Sigmoid colon (tissue), 7 donors: ENCODE measurements around the gene PPP1R2. TPM values are rescaled to one million over a fixed set of nuclear protein-coding genes. Genes with fewer than 3 reads are reported as not detected.
"Not testable (repeated sequence)": the region's sequence is repeated elsewhere in the genome, so short reads cannot be mapped to it uniquely, and the experiment has no call there.

ENCODE experiments used
- DNase-seq: peaks from one replicate; pipeline ENCODE4 v3.0.0-alpha.2; 2019
- H3K27ac ChIP-seq, 4 donors: fragments of 200-600 bp; sonication (generic); one replicate each; pipeline ENCODE4 v1.5.1; 2016 to 2019; ENCODE audit warnings: mild to moderate bottlenecking in 1 of 4
- H3K27me3 ChIP-seq, 3 donors: fragments of 200-600 bp; sonication (generic); one replicate each; pipeline ENCODE4 v1.5.1; 2019; ENCODE audit warnings: mild to moderate bottlenecking in 1 of 3
- H3K36me3 ChIP-seq, 4 donors: fragments of 200-600 bp; sonication (generic); one replicate each; pipeline ENCODE4 v1.5.1; 2016 to 2019
- H3K4me1 ChIP-seq, 4 donors: fragments of 200-600 bp; sonication (generic); one replicate each; pipeline ENCODE4 v1.5.1; 2017 to 2019
- H3K4me3 ChIP-seq, 4 donors: fragments of 200-600 bp; sonication (generic); one replicate each; pipeline ENCODE4 v1.5.1; 2017 to 2019; ENCODE audit warnings: mild to moderate bottlenecking in 2 of 4, moderate library complexity in 1 of 4
- H3K9me3 ChIP-seq, 4 donors: fragments of 200-600 bp in 3 of 4; sonication (generic) in 3 of 4; one replicate each; pipeline versions ENCODE4 v1.5.1 to v1.6.1; 2013 to 2019
- CTCF ChIP-seq, 4 experiments: fragments of 450-650 bp in 3 of 4; fragments of 200-600 bp in 1 of 4; IDR thresholded peaks; one replicate each; pipeline ENCODE4 v1.5.1; 2016 to 2019; ENCODE audit warnings: antibody characterized with exemption in 4 of 4, mild to moderate bottlenecking in 3 of 4, moderate library complexity in 2 of 4
- EP300 ChIP-seq, 4 donors: sonication (generic); formaldehyde crosslinking; IDR thresholded peaks; one replicate each; pipeline ENCODE4 v1.6.1; 2017; ENCODE audit warnings: antibody characterized with exemption in 4 of 4
- POLR2A ChIP-seq, 2 donors: fragments of 450-650 bp; IDR thresholded peaks; one replicate each; pipeline ENCODE4 v1.6.1; 2016; ENCODE audit warnings: antibody characterized with exemption in 2 of 2, mild to moderate bottlenecking in 2 of 2, moderate library complexity in 2 of 2
- POLR2AphosphoS5 ChIP-seq, 4 donors: sonication (generic); formaldehyde crosslinking; IDR thresholded peaks; one replicate each; pipeline ENCODE4 v1.6.1; 2017; ENCODE audit warnings: antibody characterized with exemption in 4 of 4
- WGBS, 2 donors: extraction: QIAGEN DNeasy Blood & Tissue Kit; methylation state at CpG; one replicate each; pipeline ENCODE4 v1.1.7; 2013; 5-methylcytosine and 5-hydroxymethylcytosine counted together
- intact Hi-C: fragments of 100-400 bp; cut with DNase I; formaldehyde crosslinking; loops from one replicate; pipeline ENCODE4 v1.15.1; 2023
- polyA plus RNA-seq, 3 donors: library from polyadenylated mRNA; stranded (reverse); fragments of 200-250 nt; gene quantifications; one replicate each; pipeline ENCODE4 v1.2.3, GENCODE V29; 2013
- total RNA-seq, 4 donors: library from RNA; depleted of rRNA; stranded (reverse); fragments of >200 nt; gene quantifications; one replicate each; pipeline ENCODE4 v1.1.0, GENCODE V29; 2016
- donor health status: healthy with polysubstance abuse.
- donor health status: Bipolar disorder and iron deficiency.
- donor health status: healthy.

Gene PPP1R2
- total and polyA plus RNA-seq, 7 donors: 30.6 to 126 (median 69.9) TPM

GRCh38 chr3:195517030-195517429 is 26.1 kb downstream of the PPP1R2 start:
- H3K4me3 ChIP-seq: no peak overlapping the region
- H3K36me3 ChIP-seq: peaks cover 4 to 45% (median 8%) of the 10 kb centered on the region in 4 donors
- 9 to 67% methylated on average over 1 of the region's 1 CpG for WGBS, 2 donors
- no peak overlapping the region for H3K27ac ChIP-seq
- intact Hi-C loops: no loop called here
- no peaks in the 10 kb centered on the region for H3K9me3 ChIP-seq
- no peaks in the 10 kb centered on the region for H3K27me3 ChIP-seq
- TF ChIP-seq POLR2AphosphoS5 (IDR thresholded peaks at IDR 0.05) (no peak), POLR2A (IDR thresholded peaks at IDR 0.05) (no peak), EP300 (IDR thresholded peaks at IDR 0.05) (no peak)
- DNase-seq: no peak
- peaks cover 0 to 10% (median 0%) of the 10 kb centered on the region in 4 donors for H3K4me1 ChIP-seq

- H3K4me3 ChIP-seq, DNase-seq, H3K4me1 ChIP-seq, intact Hi-C loops, H3K27me3 ChIP-seq, H3K27ac ChIP-seq, H3K9me3 ChIP-seq: not testable (repeated sequence)
- peaks cover 4 to 46% (median 8%) of the 10 kb centered on the region in 4 donors for H3K36me3 ChIP-seq
- WGBS, 2 donors: 96 to 97% methylated on average over 1 of the region's 1 CpG
Observed at GRCh38 chr3:195514610-195515235, 28.4 kb downstream of the PPP1R2 start.

- no peak for DNase-seq
- intact Hi-C loops: no loop called here
- Histone ChIP-seq H3K4me1 (peaks cover 0 to 9% (median 0%) of the 10 kb centered on the region in 4 donors), H3K27me3 (no peaks in the 10 kb centered on the region), H3K36me3 (peaks cover 2 to 48% (median 8%) of the 10 kb centered on the region in 4 donors), H3K9me3 (no peaks in the 10 kb centered on the region), H3K4me3 (no peak overlapping the region), H3K27ac (no peak overlapping the region)
- TF ChIP-seq POLR2A (IDR thresholded peaks at IDR 0.05): no peak
- TF ChIP-seq CTCF (IDR thresholded peaks at IDR 0.05): no peak
- no peak for TF ChIP-seq POLR2AphosphoS5 (IDR thresholded peaks at IDR 0.05)
- no peak for TF ChIP-seq EP300 (IDR thresholded peaks at IDR 0.05)
- WGBS, 2 donors: 93 to 95% methylated on average over 7 of the region's 7 CpGs
Observed at GRCh38 chr3:195512798-195513345, 30.3 kb downstream of the PPP1R2 start.

DNA sequence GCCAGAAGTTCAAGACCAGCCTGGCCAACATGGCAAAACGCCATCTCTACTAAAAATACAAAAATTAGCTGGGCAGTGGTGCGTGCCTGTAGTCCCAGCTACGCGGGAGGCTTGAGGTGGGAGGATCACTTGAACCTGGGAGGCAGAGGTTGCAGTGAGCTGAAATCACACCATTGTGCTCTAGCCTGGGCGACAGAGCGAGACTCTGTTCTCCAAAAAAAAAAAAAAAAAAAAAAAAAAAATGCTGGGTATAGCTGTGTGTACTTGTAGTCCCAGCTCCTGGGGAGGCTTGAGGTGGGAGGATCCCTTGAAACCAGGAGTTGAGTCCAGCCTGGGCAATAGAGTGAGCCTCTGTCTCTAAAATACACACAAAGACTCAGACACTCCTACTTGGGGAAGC is 32.0 kb downstream of the PPP1R2 start:
- no peak overlapping the region for H3K4me3 ChIP-seq
- H3K4me1 ChIP-seq: peaks cover 0 to 9% (median 0%) of the 10 kb centered on the region in 4 donors
- H3K27me3 ChIP-seq: no peaks in the 10 kb centered on the region
- DNase-seq: no peak
- H3K9me3 ChIP-seq: no peaks in the 10 kb centered on the region
- intact Hi-C loops: no loop called here
- no peak for TF ChIP-seq POLR2A (IDR thresholded peaks at IDR 0.05)
- no peak for TF ChIP-seq EP300 (IDR thresholded peaks at IDR 0.05)
- no peak overlapping the region for H3K27ac ChIP-seq
- WGBS, 2 donors: 97 to 98% methylated on average over 6 of the region's 6 CpGs
- H3K36me3 ChIP-seq: peaks cover 0 to 36% (median 6%) of the 10 kb centered on the region in 4 donors

- TF ChIP-seq EP300 (IDR thresholded peaks at IDR 0.05) (no peak), POLR2AphosphoS5 (IDR thresholded peaks at IDR 0.05) (no peak), CTCF (IDR thresholded peaks at IDR 0.05) (no peak), POLR2A (IDR thresholded peaks at IDR 0.05) (no peak)
- no peaks in the 10 kb centered on the region for H3K4me1 ChIP-seq
- intact Hi-C loops: no loop called here
- H3K9me3 ChIP-seq: no peaks in the 10 kb centered on the region
- no peak for DNase-seq
- WGBS, 2 donors: 87 to 93% methylated on average over 1 of the region's 1 CpG
- no peak overlapping the region for H3K27ac ChIP-seq
- H3K36me3 ChIP-seq: peaks cover 0 to 16% (median 2%) of the 10 kb centered on the region in 4 donors
- H3K4me3 ChIP-seq: no peak overlapping the region
- H3K27me3 ChIP-seq: no peaks in the 10 kb centered on the region
Observed at GRCh38 chr3:195508185-195508584, 34.9 kb downstream of the PPP1R2 start.

- 94 to 95% methylated on average over 3 of the region's 3 CpGs for WGBS, 2 donors
- no peak for DNase-seq
- no peak overlapping the region for H3K27ac ChIP-seq
Observed at GRCh38 chr3:195475614-195476013, 67.5 kb downstream of the PPP1R2 start.

GRCh38 chr3:195475116-195475515 is 68.0 kb downstream of the PPP1R2 start:
- H3K27ac ChIP-seq, H3K4me3 ChIP-seq, H3K4me1 ChIP-seq, DNase-seq, H3K36me3 ChIP-seq, intact Hi-C loops, H3K27me3 ChIP-seq, H3K9me3 ChIP-seq: not testable (repeated sequence)
- WGBS, 2 donors: 89 to 93% methylated on average over 8 of the region's 8 CpGs

More at GRCh38 chr3:195475614-195476013, 67.5 kb downstream of the PPP1R2 start:
- TF ChIP-seq EP300 (IDR thresholded peaks at IDR 0.05): no peak
- TF ChIP-seq CTCF (IDR thresholded peaks at IDR 0.05): no peak
- TF ChIP-seq POLR2A (IDR thresholded peaks at IDR 0.05): no peak
- TF ChIP-seq POLR2AphosphoS5 (IDR thresholded peaks at IDR 0.05): no peak
- intact Hi-C loops: no loop called here
- Histone ChIP-seq H3K4me1 (no peaks in the 10 kb centered on the region), H3K9me3 (no peaks in the 10 kb centered on the region), H3K4me3 (no peak overlapping the region), H3K27me3 (no peaks in the 10 kb centered on the region), H3K36me3 (no peaks in the 10 kb centered on the region)
